Testis (tissue), 3 donors: ENCODE measurements around the gene PRMT6. TPM values are rescaled to one million over a fixed set of nuclear protein-coding genes. Genes with fewer than 3 reads are reported as not detected.
A peak's percentile ranks its signal among the peaks of the same experiment; 100 is the strongest.
"Not testable (repeated sequence)": the region's sequence is repeated elsewhere in the genome, so short reads cannot be mapped to it uniquely, and the experiment has no call there.

ENCODE experiments used
- DNase-seq: peaks from one replicate; pipeline ENCODE4 v3.0.0-alpha.2; 2019
- H3K27ac ChIP-seq, 2 donors: fragments of 200-600 bp; sonication (generic); one replicate each; pipeline ENCODE4 v1.5.1; 2019
- H3K27me3 ChIP-seq: fragments of 200-600 bp; sonication (generic); one replicate; pipeline ENCODE4 v1.5.1; 2019
- H3K36me3 ChIP-seq: fragments of 200-600 bp; sonication (generic); one replicate; pipeline ENCODE4 v1.5.1; 2017; ENCODE audit warnings: low read depth; ENCODE audit errors: missing control alignments
- H3K4me1 ChIP-seq: fragments of 200-600 bp; sonication (generic); one replicate; pipeline ENCODE4 v1.5.1; 2019
- H3K4me3 ChIP-seq, 2 donors: fragments of 200-600 bp; sonication (generic); one replicate each; pipeline ENCODE4 v1.5.1; 2017 to 2019
- H3K9me3 ChIP-seq: fragments of 200-600 bp; sonication (generic); one replicate; pipeline ENCODE4 v1.5.1; 2017
- POLR2A ChIP-seq: fragments of 450-650 bp; IDR thresholded peaks from one replicate; pipeline ENCODE4 v1.6.1; 2017; ENCODE audit warnings: antibody characterized with exemption, mild to moderate bottlenecking, moderate library complexity
- WGBS, 2 donors: methylation state at CpG; one replicate each; pipeline ENCODE4 v1.1.5; 2018; 5-methylcytosine and 5-hydroxymethylcytosine counted together
- intact Hi-C: fragments of 100-400 bp; cut with DNase I; formaldehyde crosslinking; loops from one replicate; pipeline ENCODE4 v1.15.1; 2023; ENCODE audit warnings: low total_unique reads
- polyA plus RNA-seq: library from polyadenylated mRNA; stranded (reverse); fragments of 350-450 nt; fragmentation: Illumina TruSeq; extraction: RNeasy Lipid Tissue Mini Kit (QIAGEN cat#74804); gene quantifications from one replicate; pipeline ENCODE4 v1.2.3, GENCODE V29; 2014; ENCODE audit warnings: low read depth, low replicate concordance; ENCODE audit not compliant: insufficient read depth
- total RNA-seq, 2 donors: library from RNA; depleted of rRNA; stranded (reverse); fragments of >200 nt; gene quantifications; one replicate each; pipeline ENCODE4 v1.2.3, GENCODE V29; 2016
- TF ChIP-seq, protein P1 (sequence below), 3 experiments: fragments of 450-650 bp in 2 of 3; fragments of 200-600 bp in 1 of 3; sonication (generic) in 1 of 3; IDR thresholded peaks; one replicate each; pipeline ENCODE4 v1.5.1; 2016 to 2019; ENCODE audit warnings: antibody characterized with exemption in 3 of 3, mild to moderate bottlenecking in 2 of 3, moderate library complexity in 1 of 3

Gene PRMT6
- total and polyA plus RNA-seq, 3 donors from 2014 or later = 16.2 to 26.0 (median 22.1) TPM

DNA sequence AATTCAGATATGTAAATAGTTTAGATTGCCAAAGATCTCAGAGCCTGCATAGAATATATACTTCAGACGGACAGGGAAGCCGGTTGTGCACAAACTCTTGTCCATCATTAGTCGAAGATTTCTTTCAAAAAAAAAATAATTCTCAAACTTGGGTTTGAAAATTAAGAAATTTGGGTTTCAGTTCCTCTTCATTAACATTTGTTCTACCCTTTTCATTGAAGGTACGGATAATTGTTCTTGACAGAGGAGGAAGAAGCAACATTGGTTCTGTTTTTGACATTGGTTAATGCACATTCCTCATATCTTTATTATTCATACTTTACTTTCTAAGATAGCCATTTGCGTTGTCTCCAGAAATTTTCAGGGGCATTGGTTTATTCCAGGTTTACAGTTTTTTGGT, 38.0 kb upstream of the PRMT6 start:
- 84 to 92% methylated on average over 5 of the region's 5 CpGs for WGBS, 2 donors

DNA sequence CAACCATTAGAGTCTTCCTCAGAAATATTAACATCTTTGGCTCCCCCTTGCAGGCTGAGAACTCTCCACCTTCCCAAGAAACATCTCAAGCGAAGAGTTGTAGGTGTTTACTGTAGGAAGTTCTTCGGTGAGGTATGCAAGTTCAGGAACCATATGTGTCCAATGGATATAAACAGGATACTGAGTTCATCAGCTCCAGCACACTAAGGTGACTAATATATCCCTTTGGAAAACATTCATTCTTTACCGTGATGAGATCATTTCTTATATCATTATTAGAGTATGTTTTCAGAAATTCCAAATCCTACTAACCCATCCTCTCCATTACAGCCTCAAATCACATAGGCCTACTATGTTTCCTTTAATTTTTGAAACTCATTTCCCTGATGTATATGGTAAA, 37.3 kb upstream of the PRMT6 start:
- H3K9me3 ChIP-seq = no peaks in the 10 kb centered on the region
- TF ChIP-seq, protein P1, sequence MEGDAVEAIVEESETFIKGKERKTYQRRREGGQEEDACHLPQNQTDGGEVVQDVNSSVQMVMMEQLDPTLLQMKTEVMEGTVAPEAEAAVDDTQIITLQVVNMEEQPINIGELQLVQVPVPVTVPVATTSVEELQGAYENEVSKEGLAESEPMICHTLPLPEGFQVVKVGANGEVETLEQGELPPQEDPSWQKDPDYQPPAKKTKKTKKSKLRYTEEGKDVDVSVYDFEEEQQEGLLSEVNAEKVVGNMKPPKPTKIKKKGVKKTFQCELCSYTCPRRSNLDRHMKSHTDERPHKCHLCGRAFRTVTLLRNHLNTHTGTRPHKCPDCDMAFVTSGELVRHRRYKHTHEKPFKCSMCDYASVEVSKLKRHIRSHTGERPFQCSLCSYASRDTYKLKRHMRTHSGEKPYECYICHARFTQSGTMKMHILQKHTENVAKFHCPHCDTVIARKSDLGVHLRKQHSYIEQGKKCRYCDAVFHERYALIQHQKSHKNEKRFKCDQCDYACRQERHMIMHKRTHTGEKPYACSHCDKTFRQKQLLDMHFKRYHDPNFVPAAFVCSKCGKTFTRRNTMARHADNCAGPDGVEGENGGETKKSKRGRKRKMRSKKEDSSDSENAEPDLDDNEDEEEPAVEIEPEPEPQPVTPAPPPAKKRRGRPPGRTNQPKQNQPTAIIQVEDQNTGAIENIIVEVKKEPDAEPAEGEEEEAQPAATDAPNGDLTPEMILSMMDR (IDR thresholded peaks at IDR 0.05) = no peak
- TF ChIP-seq POLR2A = no peak
- no peaks in the 10 kb centered on the region for H3K4me1 ChIP-seq
- no peaks in the 10 kb centered on the region for H3K27me3 ChIP-seq
- H3K36me3 ChIP-seq = no peaks in the 10 kb centered on the region
- no peak overlapping the region for H3K4me3 ChIP-seq
- intact Hi-C loops = no loop called here
- WGBS, 2 donors = 88 to 91% methylated on average over 3 of the region's 3 CpGs
- no peak for DNase-seq
- no peak overlapping the region for H3K27ac ChIP-seq

More for the DNA sequence above, 38.0 kb upstream of the PRMT6 start:
- no peak for DNase-seq
- no peaks in the 10 kb centered on the region for H3K36me3 ChIP-seq
- no peaks in the 10 kb centered on the region for H3K4me1 ChIP-seq
- no peak overlapping the region for H3K4me3 ChIP-seq
- no peaks in the 10 kb centered on the region for H3K9me3 ChIP-seq
- no peaks in the 10 kb centered on the region for H3K27me3 ChIP-seq
- TF ChIP-seq, protein P1 (IDR thresholded peaks at IDR 0.05) = no peak
- TF ChIP-seq POLR2A = no peak
- intact Hi-C loops = no loop called here
- no peak overlapping the region for H3K27ac ChIP-seq

DNA sequence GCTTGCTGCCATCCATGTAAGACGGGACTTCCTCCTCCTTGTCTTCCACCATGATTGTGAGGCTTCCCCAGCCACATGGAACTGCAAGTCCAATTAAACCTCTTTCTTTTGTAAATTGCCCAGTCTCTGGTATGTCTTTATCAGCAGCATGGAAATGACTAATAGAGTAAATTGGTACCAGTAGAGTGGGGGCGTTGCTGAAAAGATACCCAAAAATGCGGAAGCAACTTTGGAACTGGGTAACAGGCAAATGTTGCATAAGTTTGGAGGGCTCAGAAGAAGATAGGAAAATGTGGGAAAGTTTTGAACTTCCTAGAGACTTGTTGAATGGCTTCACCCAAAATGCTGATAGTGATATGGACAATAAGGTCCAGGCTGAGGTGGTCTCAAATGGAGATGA, 17.6 kb upstream of the PRMT6 start:
- H3K9me3 ChIP-seq, H3K4me1 ChIP-seq, H3K27ac ChIP-seq, H3K36me3 ChIP-seq, intact Hi-C loops, H3K4me3 ChIP-seq, DNase-seq, H3K27me3 ChIP-seq: not testable (repeated sequence)
- 87 to 93% methylated on average over 3 of the region's 3 CpGs for WGBS, 2 donors

DNA sequence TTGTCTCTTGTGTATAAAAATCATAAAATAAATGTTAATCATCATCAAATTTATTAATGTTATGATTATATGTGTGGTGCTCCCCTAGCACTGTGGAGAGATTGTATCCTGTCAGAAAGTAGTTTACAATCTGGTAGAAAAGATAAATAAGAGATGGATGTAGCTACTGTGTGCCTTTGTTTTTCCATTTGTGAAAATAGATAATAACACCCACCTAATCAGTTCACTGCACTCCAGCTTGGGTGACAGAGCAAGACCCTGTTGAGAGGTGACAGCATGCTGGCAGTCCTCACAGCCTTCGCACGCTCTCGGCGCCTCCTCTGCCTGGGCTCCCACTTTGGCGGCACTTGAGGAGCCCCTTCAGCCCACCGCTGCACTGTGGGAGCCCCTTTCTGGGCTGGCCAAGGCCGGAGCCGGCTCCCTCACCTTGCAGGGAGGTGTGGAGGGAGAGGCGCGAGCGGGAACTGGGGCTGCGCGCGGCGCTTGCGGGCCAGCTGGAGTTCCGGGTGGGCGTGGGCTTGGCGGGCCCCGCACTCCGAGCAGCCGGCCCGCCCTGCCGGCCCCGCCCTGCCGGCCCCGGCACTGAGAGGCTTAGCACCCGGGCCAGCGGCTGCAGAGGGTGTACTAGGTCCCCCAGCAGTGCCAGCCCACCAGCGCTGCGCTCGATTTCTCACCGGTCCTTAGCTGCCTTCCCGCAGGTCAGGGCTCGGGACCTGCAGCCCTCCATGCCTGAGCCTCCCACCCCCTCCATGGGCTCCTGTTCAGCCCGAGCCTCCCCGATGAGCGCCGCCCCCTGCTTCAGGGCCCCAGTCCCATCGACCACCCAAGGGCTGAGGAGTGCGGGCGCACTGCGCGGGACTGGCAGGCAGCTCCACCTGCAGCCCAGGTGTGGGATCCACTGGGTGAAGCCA, 11.9 kb upstream of the PRMT6 start:
- peak overlapping the region; percentile 20 to 48 for H3K4me3 ChIP-seq
- H3K36me3 ChIP-seq, intact Hi-C loops, DNase-seq, H3K9me3 ChIP-seq, H3K27me3 ChIP-seq, H3K27ac ChIP-seq, H3K4me1 ChIP-seq: not testable (repeated sequence)
- 84 to 88% methylated on average over 9 to 44 of the region's 44 CpGs for WGBS, 2 donors

DNA sequence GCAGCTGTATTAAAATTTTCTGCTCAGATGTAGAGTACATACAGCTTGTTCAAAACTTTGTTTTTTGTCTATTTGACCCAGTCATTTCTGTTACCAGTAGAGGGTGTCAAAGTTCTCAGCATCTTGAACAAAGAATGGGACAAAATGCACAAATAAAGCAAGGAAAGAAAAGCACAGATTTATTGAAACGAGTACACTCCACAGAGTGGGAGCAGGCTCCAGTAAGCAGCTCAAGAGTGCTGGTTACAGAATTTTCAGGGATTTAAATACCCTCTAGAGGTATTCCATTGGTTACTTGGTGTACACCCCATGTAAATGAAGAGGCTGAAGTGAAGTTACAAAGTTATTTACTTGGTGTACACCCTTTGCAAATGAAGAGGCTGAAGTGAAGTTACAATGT, 8.9 kb upstream of the PRMT6 start:
- no peak for TF ChIP-seq POLR2A
- TF ChIP-seq, protein P1 (IDR thresholded peaks at IDR 0.05) = no peak
- no peaks in the 10 kb centered on the region for H3K36me3 ChIP-seq
- no peaks in the 10 kb centered on the region for H3K4me1 ChIP-seq
- H3K27me3 ChIP-seq = no peaks in the 10 kb centered on the region
- no peaks in the 10 kb centered on the region for H3K9me3 ChIP-seq
- H3K4me3 ChIP-seq = no peak overlapping the region
- WGBS, 2 donors = 60 to 92% methylated on average over 1 of the region's 1 CpG
- DNase-seq = no peak
- no peak overlapping the region for H3K27ac ChIP-seq
- intact Hi-C loops = no loop called here

DNA sequence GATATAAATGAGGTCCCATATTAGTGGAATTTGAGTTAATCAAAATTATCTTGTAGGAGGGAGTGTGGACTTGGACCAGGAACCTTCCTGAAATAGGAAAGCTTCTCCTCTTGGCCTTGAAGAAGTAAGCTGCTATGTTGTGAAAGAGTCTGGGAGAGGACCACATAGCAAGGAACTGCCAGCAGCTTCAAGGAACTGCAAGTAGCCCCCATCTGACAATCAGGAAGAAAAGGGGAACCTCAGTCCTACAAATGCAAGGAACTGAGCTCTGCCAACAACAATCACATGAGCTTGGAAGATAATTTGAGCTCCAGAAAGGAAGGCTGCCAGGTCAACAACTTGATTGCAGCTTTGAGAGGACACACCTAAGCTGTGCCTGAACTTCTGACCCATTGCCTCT, 8.2 kb upstream of the PRMT6 start:
- Histone ChIP-seq H3K36me3 (no peaks in the 10 kb centered on the region), H3K27ac (no peak overlapping the region), H3K4me1 (no peaks in the 10 kb centered on the region), H3K9me3 (no peaks in the 10 kb centered on the region), H3K27me3 (no peaks in the 10 kb centered on the region), H3K4me3 (no peak overlapping the region)
- no peak for TF ChIP-seq POLR2A
- TF ChIP-seq, protein P1 (IDR thresholded peaks at IDR 0.05) = no peak
- no peak for DNase-seq
- intact Hi-C loops = no loop called here
